K562 (cell line): ENCODE results near the gene HES4. TPM values are rescaled to one million over a fixed set of nuclear protein-coding genes. Genes with fewer than 3 reads are reported as not detected.

Source experiments
- ARID3B ChIP-seq: fragments of 250-450 bp; sonication (Bioruptor Pico); IDR thresholded peaks from 2 replicates; pipeline ENCODE4 v1.4.0; 2020; ENCODE audit warnings: borderline replicate concordance
- HMGN3 ChIP-seq: IDR thresholded peaks from 2 replicates; pipeline ENCODE4 v1.6.1; 2011; ENCODE audit warnings: borderline replicate concordance, low read depth, mild to moderate bottlenecking, mixed read lengths, low read length; ENCODE audit not compliant: insufficient read length; ENCODE audit errors: extremely low read depth
- REST ChIP-seq, 2 experiments: fragments of 450-650 bp; formaldehyde crosslinking in 1 of 2; IDR thresholded peaks; 2 replicates each; pipeline versions ENCODE4 v1.4.0 to v1.6.1; 2014 to 2020; ENCODE audit warnings: mild to moderate bottlenecking in 2 of 2, borderline replicate concordance in 1 of 2, low read depth in 1 of 2
- RHOXF2B ChIP-seq: fragments of 250-450 bp; sonication (Bioruptor Pico); conservative IDR thresholded peaks from 2 replicates; pipeline ENCODE4 v1.5.1; 2021
- polyA plus RNA-seq, 8 experiments: library from polyadenylated mRNA; depleted of rRNA in 4 of 8; stranded (reverse) in 5 of 8; unstranded in 3 of 8; fragments of >200 nt; fragmentation: Nextera tagmentation in 2 of 8; fragmentation: Illumina TruSeq in 1 of 8; extraction: Ambion mirVana in 2 of 8; extraction: Trizol in 1 of 8; gene quantifications; 2 replicates each; pipeline versions ENCODE4 v1.2.1 to v1.2.3, GENCODE V29; 2011 to 2014; ENCODE audit warnings: inconsistent platforms in 1 of 8, missing spikeins in 1 of 8
- total RNA-seq, 7 experiments: library from RNA; depleted of rRNA in 6 of 7; stranded (reverse); fragments of >200 nt in 6 of 7; fragmentation: Illumina TruSeq in 2 of 7; extraction: Trizol in 2 of 7; gene quantifications; 2 replicates each; pipeline versions ENCODE4 v1.2.1 to v1.2.3, GENCODE V29; 2011 to 2021; ENCODE audit warnings: low replicate concordance in 1 of 7

HES4 gene
- total and polyA plus RNA-seq, 9 of the 15 experiments (the other 6 are each of a cell fraction or from before 2014, with no cell fraction given), result 0.21 to 43.7 (median 5.3) TPM; not detected in 2

- TF ChIP-seq REST (IDR thresholded peaks at IDR 0.05; ENCODE audit: borderline replicate concordance) (no peak), REST (CRISPR knock-in tag; IDR thresholded peaks at IDR 0.05; ENCODE audit: low read depth) (0 out of 2 replicates have a peak, but pooled peaks have one; percentile 22), RHOXF2B (CRISPR knock-in tag) (no peak), HMGN3 (peak; percentile 44), ARID3B (no peak)
These were observed 5.1 kb upstream of the HES4 start (continued) for GRCh38 chr1:1004780-1005697.
